ENCODE measurements around the gene CREG2.

The CREG2 gene

DNA sequence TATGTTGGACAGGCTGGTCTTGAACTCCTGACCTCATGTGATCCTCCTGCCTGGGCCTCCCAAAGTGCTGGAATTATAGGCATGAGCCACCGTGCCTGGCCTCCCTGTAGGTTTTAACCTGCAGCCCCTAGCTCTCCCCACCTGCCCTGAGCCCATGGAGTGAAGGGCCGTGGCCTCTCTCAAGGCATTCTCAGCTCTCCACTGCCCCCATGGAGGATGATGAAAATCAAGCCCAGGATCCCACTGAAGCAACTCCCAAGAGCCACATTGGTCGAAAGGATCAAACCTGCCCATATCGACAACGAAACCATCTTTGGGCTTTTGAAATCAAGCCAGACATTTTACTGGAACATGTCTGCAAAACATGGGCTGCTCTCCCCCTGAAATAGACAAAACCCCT lies 22.4 kb upstream of the CREG2 start:
- no peak for DNase-seq (ENCODE audit: low read depth in 2 of 2)

- DNase-seq (ENCODE audit: low read depth in 2 of 2), result no peak
These were observed 21.6 kb upstream of the CREG2 start for GRCh38 chr2:101408925-101409324.

DNA sequence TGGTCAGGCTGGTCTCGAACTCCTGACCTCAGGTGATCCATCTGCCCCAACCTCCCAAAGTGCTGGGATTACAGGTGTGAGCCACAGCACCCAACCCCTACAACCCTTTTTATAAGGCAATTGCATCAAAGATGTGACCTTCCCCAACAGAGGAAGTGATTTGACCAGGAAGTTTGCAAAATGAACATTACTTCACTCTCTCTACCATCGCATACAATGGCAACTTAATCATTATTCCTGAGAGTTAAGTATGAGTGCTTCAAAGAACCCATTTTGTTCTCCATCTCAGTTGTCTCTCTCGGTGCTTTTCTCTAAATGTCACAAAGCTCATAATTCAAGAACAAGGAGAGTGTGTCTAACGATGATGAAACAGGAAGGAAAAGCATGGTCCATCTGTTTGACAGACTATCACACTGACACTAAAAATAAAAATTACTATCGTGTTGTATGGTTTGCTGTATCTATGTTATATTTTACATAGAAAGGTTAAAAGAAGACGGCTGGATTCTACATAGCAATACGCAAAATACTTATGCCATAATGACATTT lies 18.1 kb upstream of the CREG2 start:
- DNase-seq (ENCODE audit: low read depth in 2 of 2), result no peak

DNA sequence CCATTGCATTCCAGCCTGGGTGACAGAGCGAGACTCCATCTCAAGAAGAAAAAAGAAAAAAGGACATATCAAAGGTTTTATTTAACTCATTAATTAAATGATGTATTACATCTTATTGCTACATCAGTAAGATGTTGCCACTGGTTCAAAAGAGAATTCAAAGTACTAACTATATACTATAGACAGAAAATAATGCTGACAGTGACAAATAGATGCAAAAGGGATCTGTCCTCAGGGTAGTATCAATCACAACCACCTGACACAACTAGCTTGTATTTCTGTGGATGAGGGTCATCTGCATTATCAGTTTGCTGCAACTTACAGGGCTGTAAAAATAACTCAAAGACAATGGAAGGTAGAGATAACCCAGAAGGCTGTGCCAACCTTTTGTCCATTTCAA lies 16.4 kb upstream of the CREG2 start:
- no peak for DNase-seq (ENCODE audit: low read depth in 2 of 2)

GRCh38 chr2:101402630-101403029 lies 15.3 kb upstream of the CREG2 start:
- DNase-seq (ENCODE audit: low read depth in 2 of 2), result no peak

DNA sequence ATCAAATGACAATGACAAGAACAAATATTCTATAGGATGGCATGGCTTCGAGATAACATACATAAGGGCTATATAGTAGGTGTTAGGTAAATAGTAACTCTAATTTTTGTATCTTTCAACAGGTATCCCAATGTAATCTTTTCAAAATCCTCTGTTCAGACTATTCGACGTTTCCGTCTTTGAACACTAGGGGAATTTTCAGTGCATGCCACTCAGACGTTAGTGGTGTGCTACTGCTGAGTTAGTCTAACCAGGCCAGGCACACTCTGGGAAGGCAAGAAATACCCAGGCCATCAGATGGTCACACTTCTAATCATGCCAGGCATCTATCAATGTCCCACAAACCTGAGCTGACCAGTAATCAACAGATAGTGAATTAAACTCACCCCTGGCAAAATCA lies 14.6 kb upstream of the CREG2 start:
- no peak for DNase-seq (ENCODE audit: low read depth in 2 of 2)

DNA sequence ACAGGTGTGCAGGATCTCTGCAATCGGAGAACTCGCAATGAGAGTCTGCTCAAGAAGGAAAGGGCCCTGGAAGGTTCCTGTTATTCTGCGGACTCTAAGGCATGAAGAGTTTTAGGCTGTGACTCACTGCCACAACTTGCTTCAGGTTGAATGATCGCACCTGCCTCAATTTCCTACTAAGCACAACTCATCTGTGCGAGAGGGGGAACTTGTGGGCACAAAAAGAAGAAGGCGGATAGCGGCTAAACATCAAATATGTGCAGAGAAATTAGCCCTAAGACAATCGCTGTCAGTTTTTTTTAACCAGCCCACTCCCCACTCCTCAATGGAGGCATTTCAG lies 14.0 kb upstream of the CREG2 start:
- no peak for DNase-seq (ENCODE audit: low read depth in 2 of 2)

DNA sequence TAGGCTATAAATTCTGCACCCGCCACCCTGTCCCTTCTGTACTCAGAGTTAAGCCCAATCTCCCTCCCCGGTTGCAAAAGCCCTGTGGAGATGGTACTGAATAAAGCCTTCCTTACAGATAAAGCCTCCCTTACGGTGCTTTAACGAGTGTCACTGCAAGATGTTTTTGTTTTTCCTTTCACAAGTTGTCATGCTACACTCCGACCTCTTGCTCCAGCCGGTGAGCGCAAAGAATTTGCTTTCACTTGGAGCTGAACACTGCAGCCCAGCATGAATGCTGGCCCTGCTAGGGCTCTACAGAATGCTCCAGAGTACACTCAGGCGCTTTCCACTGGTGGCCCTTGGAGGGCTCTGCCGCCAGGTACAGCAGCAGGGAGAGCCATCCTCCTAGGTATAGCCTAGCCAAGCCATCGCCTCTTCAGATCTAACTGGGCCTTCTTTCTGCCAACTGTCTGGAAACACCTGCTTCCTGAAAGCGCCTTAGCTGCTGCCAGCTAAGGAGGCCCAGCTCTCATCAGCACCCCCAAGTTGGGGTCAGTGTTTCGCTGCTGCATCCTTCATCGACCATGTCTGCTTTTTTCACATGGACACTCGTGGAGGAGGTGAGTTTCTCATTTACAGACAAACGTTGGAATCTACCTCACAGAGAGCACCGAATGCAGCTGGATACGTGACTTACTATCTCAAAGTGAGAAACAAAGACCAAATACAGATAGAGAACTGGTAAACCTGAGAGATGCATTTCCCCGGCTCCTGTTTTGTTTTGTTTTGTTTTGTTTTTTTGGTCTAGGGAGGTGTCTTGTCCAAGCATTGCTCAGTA lies 13.4 kb upstream of the CREG2 start:
- no peak for DNase-seq (ENCODE audit: low read depth in 2 of 2)

DNA sequence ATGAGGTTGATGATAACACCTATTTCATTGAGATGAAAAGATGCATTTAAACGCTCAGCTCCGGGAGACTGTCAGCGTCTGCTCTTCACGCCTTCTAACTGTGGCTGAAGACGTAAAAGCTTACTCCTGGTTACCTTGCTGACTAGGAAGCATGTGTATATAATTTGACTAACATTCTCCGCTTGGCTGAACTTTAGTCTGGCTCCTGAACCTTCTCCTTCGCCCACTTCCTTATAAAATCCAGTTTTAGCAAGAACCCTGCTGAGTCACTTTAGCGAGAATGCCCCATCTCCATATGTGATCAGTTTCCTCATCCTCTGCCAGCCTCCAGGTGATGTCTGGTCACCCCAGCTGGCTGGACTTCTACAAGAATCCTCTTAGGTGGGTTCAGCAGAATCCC lies 12.7 kb upstream of the CREG2 start:
- no peak for DNase-seq (ENCODE audit: low read depth in 2 of 2)

DNA sequence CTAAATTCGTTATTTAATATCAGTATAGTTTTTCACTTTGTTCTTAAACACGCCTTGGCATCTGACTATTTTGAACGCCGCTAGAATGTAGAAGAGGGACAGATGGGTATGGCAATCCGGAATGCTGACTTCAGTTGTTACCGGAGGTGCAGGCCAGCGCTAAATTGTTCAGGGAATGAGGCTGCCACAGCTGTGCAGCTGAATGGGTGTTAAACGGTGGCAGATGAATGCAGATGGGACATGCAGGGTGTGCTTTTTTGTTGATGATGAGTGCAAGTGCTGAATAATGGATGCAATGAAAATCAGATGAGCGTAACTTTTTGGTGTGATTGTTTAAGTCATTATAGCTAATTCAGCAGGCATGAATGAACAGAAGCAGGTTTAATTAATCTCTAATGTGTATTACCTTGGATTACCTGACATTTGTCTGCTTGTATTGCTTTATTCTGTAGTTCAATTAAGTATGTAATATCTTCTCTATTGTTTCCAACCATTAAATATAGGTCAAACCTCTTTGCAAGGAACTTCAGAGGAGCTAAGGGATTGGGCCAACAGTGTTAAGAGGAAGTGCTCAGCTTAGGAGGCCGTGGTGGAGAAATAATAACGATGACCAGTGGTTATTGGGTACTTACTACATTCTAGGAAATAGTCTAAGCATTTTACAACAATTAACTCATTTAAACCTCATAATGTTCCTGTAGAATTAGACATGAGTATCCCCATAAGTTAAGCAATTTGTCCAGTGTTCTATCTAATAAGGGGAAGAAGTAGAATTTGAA lies 11.9 kb upstream of the CREG2 start:
- no peak for DNase-seq (ENCODE audit: low read depth in 2 of 2)

- DNase-seq (ENCODE audit: low read depth in 2 of 2), result no peak
These were observed 11.0 kb upstream of the CREG2 start for GRCh38 chr2:101398116-101398821.

DNA sequence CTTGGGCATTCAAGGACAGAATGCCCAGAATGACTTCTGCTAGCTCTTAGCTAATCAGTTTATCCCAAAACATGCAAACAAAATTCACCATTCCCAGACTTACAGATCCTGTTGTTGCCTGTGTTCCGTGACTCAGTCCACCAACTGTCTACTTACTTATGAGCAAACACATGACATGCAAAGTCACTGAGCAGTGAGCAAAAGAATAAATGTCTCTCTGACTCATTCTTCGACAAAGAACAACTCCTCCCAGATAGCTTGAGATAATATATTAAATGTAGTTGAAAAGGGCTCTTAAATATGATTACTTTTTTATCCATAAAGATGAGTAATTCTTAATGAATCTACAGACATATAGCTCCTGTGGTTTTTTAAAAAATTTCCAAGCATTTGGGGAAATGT lies 9.0 kb upstream of the CREG2 start:
- DNase-seq (ENCODE audit: low read depth in 2 of 2), result no peak

- DNase-seq (ENCODE audit: low read depth in 2 of 2), result no peak
These were observed 8.4 kb upstream of the CREG2 start for GRCh38 chr2:101395545-101396315.

DNA sequence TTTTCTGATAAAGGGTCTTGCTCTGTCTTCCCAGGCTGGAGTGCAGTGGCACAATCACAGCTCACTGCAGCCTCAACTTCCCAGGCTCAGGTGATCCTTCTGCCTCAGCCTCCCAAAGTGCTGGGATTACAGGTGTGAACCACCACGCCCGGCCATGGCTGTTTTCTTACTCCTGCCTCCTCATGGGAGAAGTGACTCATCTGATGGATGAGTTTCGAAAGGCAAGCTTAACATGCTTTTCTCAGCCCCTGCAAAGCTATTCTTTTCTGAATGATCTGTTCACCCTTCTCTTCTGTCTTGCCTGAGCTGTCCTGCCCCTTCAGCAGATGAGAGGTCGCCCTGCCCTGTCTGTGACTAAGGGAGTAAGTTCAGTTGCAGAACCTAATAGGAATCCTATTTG lies 929 bp upstream of the CREG2 start:
- DNase-seq (ENCODE audit: low read depth in 2 of 2), result no peak

GRCh38 chr2:101386599-101387150 lies 628 bp downstream of the CREG2 start:
- DNase-seq (ENCODE audit: low read depth in 2 of 2), result no peak

- DNase-seq (ENCODE audit: low read depth in 2 of 2), result no peak
These were observed 4.2 kb downstream of the CREG2 start for GRCh38 chr2:101383016-101383541.

DNA sequence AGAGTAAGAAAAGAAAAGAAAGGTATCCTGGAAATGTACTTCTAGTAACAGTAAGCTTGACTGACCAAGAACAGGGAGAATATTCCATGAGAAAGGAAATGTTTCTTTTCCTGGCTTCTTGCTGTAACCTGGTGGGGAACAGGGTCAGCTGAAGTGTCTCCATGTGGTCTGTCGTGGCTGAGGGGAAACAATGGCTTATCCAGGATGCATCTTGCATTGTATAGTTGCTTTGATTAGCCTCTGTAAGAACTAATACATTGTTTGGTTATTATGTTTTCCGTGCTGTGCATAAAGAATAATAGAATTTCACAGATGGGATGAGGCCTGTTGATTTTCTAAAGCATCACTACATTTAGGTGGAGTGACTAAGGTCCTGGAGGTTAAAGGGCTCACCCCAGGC lies 4.9 kb downstream of the CREG2 start:
- DNase-seq (ENCODE audit: low read depth in 2 of 2), result no peak

GRCh38 chr2:101380376-101380775 lies 6.9 kb downstream of the CREG2 start:
- no peak for DNase-seq (ENCODE audit: low read depth in 2 of 2)

DNA sequence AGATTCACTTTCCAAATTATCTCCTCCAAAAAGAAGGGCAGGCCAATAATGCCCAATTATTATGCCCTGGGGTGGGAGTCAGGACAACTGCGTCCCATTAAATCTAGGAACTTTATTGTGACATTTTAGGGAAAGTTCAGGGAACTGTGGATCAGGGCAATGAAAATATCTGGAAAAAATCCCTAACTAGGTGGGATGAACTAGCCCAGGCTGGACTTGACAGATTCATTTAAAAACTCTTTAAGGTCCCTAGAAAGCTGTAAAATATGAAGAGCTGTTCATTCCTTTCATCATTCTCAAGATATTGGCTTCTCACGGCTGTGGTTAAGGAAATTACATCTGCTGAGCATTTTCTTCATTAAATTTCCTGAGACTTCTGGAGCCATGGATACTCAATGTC lies 8.2 kb downstream of the CREG2 start:
- no peak for DNase-seq (ENCODE audit: low read depth in 2 of 2)

DNA sequence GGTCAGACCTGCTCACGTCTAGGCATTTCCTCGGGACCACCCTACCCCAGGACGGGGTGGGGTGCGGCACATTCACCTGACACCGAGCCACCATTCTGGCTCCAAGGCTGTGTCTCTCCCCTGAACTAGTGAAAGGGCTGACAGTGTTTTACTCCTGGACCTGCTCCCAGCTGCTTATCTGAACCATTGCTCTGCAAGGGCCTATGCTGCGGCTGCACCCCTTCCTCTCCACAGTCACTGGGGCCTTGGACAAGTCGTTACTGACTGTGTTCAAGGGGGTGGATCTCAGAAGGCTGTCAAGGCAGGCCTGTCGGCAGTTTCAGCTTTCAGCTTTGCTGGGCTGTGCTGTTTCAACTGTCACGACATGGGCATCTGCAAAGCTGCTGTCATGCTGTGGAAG lies 11.7 kb downstream of the CREG2 start:
- DNase-seq (ENCODE audit: low read depth in 2 of 2), result no peak
